HG02852 (cell line): Measurements from ENCODE around the gene C3orf80.
"Not testable (repeated sequence)": the region's sequence is repeated elsewhere in the genome, so short reads cannot be mapped to it uniquely, and the experiment has no call there.

Source experiments
- ATAC-seq: cut with Tn5 transposase; IDR thresholded peaks from one replicate; pipeline ENCODE4 v1.9.1; 2021; ENCODE audit warnings: mild to moderate bottlenecking, moderate library complexity; ENCODE audit not compliant: unreplicated experiment

The C3orf80 gene

GRCh38 chr3:160210799-160211221 is 14.4 kb upstream of the C3orf80 start:
- ATAC-seq: no peak

DNA sequence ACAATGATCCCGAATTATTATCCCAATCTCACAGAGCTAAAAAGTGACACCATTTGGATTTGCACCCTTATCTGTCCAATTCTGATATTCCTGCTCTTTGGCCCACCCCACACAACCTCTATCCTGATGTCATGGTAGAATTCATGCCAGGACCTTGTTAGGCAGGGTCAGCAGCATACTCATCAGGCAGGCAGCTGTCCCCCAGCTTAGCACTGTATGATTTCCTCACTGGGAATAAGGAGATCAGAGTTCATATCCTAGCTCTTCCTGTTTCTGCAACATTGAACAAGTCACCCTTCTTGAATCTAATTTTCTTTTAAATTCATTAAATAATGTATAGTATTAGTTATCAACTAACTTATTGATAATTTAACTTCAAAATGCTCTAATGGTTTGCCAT is 12.0 kb upstream of the C3orf80 start:
- ATAC-seq: no peak

GRCh38 chr3:160217675-160218074 is 7.5 kb upstream of the C3orf80 start:
- no peak for ATAC-seq

DNA sequence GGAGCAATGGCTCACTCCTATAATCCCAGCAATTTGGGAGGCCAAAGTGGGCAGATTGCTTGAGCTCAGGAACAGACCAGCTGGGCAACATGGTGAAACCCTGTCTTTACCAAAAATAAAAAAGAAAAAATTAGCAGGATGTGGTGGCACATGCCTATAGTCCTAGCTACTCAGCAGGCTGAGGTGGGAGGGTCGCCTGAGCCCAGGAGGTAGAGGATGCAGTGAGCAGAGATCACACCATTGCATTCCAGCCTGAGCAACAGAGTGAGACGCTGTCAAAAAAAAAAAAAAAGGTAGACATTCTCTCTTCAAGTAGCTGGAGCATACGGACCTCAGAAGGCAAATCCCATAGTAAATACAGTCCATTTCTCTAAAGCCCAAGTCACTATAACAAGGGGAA is 7.1 kb upstream of the C3orf80 start:
- ATAC-seq: no peak

DNA sequence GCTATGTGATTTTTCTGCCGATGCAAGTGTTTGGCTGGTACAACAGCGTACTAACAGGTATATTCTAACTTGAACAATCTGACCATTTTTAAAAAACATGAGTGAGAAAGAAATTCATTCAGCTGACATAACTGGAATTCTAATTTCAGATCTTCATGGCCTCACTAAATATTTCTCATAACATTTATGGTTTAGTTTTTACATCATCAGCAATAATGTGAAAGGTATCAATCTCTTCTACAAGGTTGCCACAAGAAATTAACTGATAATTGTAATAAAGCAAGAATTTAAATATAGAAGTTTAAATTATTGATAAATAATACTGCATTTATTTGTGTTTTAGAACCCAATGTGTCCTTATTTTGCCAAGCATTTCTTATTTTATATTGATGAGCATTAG is 5.2 kb upstream of the C3orf80 start:
- no peak for ATAC-seq

- no peak for ATAC-seq
Observed at GRCh38 chr3:160221019-160221418, 4.2 kb upstream of the C3orf80 start.

- no peak for ATAC-seq
Observed at GRCh38 chr3:160224256-160224655, 966 bp upstream of the C3orf80 start.

DNA sequence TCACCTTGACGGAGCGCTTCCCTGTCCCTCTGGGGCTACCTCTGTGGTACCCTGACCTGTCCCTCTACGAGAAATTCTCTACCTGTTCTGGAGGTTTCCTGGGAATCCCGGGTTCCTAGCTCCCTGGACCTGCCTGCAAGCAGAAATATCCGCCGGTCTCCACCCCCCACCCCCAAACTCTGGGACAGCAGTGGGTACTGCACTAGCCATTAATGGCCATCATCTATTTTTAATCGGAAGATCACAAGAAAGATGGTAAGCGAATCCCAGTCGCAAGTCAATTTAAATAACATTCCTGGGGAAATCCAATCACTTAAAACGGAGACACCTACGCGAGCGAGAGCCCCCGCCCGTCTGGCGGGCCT is 429 bp upstream of the C3orf80 start:
- no peak for ATAC-seq

GRCh38 chr3:160226026-160226907 is 1.0 kb downstream of the C3orf80 start:
- ATAC-seq: peak; percentile 25

- ATAC-seq: no peak
Observed at GRCh38 chr3:160227419-160227818, 2.2 kb downstream of the C3orf80 start.

GRCh38 chr3:160232014-160232413 is 6.8 kb downstream of the C3orf80 start:
- ATAC-seq: no peak

DNA sequence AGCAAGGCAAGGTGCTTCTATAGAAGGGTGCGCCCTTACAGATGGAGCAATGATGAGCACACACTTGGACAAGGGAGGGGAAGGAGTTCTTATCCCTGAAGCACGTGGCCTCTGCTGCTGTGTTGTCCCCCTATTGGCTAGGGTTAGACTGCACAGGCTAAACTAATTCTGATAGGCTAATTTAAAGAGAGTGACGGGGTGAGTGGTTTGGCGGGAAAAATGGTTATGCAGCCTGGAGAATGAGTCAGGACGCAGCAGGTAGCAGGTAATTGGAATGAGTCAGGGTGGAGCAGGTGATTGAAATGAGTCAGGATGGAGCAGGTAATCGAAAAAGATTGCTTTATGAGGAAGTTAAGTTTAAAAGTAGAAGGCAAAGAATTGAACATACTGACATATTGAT is 15.5 kb downstream of the C3orf80 start:
- not testable (repeated sequence) for ATAC-seq

DNA sequence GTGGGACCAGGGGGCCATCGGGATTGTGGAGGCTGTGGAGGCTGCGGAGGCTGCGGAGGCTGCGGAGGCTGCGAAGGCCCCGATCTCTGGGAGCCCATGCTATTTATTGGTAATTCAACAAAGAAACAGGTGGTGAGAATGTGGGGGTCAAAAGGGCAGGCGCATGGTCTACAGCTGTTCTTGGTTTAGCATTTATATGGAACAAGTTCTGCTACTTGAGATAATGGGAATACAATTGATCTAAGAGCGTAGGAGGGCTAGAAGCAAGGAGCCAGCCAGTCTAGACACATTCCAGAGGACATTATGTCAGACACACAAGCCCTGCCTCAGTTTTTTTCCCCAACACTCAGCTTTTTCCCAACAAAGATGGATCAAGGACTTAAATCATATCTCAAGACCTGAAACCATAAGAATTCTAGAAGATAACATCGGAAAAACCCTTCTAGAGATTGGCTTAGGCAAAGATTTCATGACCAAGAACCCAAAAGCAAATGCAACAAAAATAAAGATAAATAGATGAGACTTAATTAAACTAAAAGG is 20.1 kb downstream of the C3orf80 start:
- ATAC-seq: no peak

- ATAC-seq: no peak
Observed at GRCh38 chr3:160247766-160248165, 22.5 kb downstream of the C3orf80 start.

DNA sequence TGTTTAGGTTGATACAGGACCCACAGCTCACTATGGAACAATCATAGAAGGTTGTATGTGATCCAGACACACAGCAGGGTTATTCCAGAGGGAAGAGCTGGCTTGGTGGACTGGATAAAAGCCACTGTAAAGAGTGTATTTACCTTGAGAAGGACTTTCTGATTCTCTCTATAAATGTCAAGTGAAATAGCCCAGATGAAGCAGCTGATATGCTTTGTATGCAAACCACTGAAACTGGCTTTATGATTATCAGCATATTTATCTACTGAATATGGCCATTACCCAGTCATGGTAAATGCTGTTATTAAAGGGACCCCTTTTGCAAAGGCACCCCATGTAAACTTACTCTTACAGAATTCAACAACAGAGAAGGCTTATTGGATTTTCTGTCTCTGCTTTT is 28.1 kb downstream of the C3orf80 start:
- ATAC-seq: no peak

DNA sequence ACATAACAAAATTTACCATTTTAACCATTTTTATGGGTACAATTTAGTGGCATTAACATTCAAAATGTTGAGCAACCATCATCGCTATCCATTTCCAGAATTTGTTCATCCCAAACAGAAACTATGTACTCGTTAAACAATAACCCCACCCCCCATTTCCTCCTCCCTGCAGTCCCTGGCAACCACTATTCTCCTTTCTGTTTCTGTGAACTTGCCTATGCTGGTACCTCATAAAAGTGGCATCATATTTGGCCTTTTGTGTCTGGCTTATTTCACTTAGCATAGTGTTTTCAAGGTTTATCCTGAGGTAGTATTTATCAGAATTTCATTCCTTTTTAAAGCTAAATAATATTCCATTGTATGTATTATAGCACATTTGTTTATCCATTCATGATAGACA is 32.4 kb downstream of the C3orf80 start:
- no peak for ATAC-seq

DNA sequence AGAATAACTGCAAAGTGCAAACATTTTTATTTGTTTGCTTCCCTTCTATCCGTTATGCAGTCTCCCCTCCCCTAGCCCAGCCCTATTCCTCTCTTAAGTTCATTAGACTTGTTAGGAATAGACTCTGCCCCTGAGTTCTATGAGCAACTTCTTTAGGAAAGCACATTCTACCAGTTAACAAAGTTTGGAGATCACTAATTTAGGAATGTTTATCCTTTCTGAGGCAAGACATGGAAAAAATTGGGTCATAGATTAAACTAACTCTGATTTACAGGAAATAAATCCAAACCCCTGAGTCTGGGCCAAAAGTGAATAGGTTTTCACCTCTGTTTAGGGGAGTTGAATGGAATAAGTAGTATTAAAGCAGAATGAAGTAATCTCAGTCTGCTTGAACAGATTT is 34.4 kb downstream of the C3orf80 start:
- no peak for ATAC-seq

DNA sequence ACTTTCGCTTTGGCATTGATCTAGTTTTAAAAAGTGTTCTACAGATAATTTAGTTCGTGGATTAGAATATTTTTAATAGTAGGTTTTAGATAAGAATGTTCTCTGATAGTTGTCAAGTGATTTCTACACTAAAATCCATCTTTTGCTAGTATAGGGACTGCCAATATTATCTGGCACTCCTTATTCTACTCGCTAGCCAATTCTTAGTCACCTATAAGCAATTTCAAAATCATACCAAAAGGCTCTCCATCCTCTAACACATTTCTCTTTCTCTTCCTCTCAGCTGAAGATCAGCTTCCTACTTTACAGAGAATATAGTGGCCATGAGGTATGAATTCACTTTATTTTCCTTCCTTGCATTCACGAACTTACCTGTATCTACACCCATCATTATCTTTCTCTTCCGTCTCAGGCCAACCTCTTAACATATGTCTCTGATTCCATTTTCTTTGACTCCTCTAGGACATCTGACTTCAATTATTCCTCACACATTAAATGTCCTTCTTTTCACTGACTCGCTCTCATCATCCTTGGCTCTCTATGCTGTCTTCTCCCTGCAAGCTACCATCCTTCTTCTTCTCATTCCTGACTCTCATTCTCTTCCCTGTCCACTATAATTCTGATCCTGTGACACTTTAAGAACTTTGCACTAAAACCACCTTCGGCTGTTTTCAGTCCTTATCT is 35.5 kb downstream of the C3orf80 start:
- no peak for ATAC-seq

- ATAC-seq: no peak
Observed at GRCh38 chr3:160265088-160265487, 39.9 kb downstream of the C3orf80 start.
